Liver (tissue), 9 donors: ENCODE measurements around the gene SIGLEC1. TPM values are rescaled to one million over a fixed set of nuclear protein-coding genes. Genes with fewer than 3 reads are reported as not detected.

Source experiments
- DNase-seq: peaks from one replicate; pipeline ENCODE4 v3.0.0-alpha.2; 2017; ENCODE audit warnings: low spot score
- H3K27ac ChIP-seq, 2 donors: one replicate each; pipeline ENCODE4 v1.7.0; 2013; ENCODE audit warnings: inconsistent platforms in 2 of 2, low read length in 2 of 2, control low read depth in 1 of 2, low read depth in 1 of 2, mild to moderate bottlenecking in 1 of 2
- H3K27me3 ChIP-seq, 4 donors: one replicate each; pipeline versions ENCODE4 v1.6.1 to v1.7.0; 2013; ENCODE audit warnings: low read length in 3 of 4, inconsistent platforms in 1 of 4, mild to moderate bottlenecking in 1 of 4, moderate library complexity in 1 of 4; ENCODE audit not compliant: control insufficient read depth in 4 of 4, insufficient read depth in 4 of 4
- H3K36me3 ChIP-seq, 4 donors: one replicate each; pipeline versions ENCODE4 v1.6.1 to v1.7.0; 2013; ENCODE audit warnings: low read length in 3 of 4, mild to moderate bottlenecking in 3 of 4, low read depth in 1 of 4, moderate library complexity in 1 of 4; ENCODE audit not compliant: control insufficient read depth in 4 of 4, insufficient read depth in 3 of 4
- H3K4me1 ChIP-seq, 4 donors: one replicate each; pipeline versions ENCODE4 v1.6.1 to v1.7.0; 2013; ENCODE audit warnings: low read length in 3 of 4, mild to moderate bottlenecking in 3 of 4, moderate library complexity in 1 of 4; ENCODE audit not compliant: control insufficient read depth in 4 of 4, insufficient read depth in 4 of 4
- H3K4me3 ChIP-seq, 3 donors: one replicate each; pipeline versions ENCODE4 v1.6.1 to v1.7.0; 2013; ENCODE audit warnings: low read length in 3 of 3, control low read depth in 1 of 3, low read depth in 1 of 3, mild to moderate bottlenecking in 1 of 3
- H3K9ac ChIP-seq, 2 donors: one replicate each; pipeline ENCODE4 v1.7.0; 2013; ENCODE audit warnings: low read length in 2 of 2, mild to moderate bottlenecking in 2 of 2, moderate library complexity in 2 of 2, control low read depth in 1 of 2, low read depth in 1 of 2
- H3K9me3 ChIP-seq, 4 donors: one replicate each; pipeline versions ENCODE4 v1.6.1 to v1.7.0; 2013; ENCODE audit warnings: low read length in 3 of 4; ENCODE audit not compliant: control insufficient read depth in 4 of 4
- EGR1 ChIP-seq, 2 donors: IDR thresholded peaks; 2 replicates each; pipeline ENCODE4 v1.6.1; 2016 to 2018; ENCODE audit warnings: antibody characterized with exemption in 2 of 2, low read depth in 2 of 2
- FOXA1 ChIP-seq: IDR thresholded peaks from 2 replicates; pipeline ENCODE4 v1.6.1; 2016; ENCODE audit warnings: antibody characterized with exemption
- FOXA2 ChIP-seq: IDR thresholded peaks from 2 replicates; pipeline ENCODE4 v1.6.1; 2016; ENCODE audit warnings: antibody characterized with exemption
- GABPA ChIP-seq, 2 donors: IDR thresholded peaks in 1 of 2; conservative IDR thresholded peaks in 1 of 2; 2 replicates each; pipeline ENCODE4 v1.6.1; 2016; ENCODE audit warnings: antibody characterized with exemption in 2 of 2, mild to moderate bottlenecking in 1 of 2, moderate library complexity in 1 of 2
- HNF4G ChIP-seq: IDR thresholded peaks from 2 replicates; pipeline ENCODE4 v1.6.1; 2016; ENCODE audit warnings: antibody characterized with exemption
- NR2F2 ChIP-seq: IDR thresholded peaks from 2 replicates; pipeline ENCODE4 v1.6.1; 2016; ENCODE audit warnings: antibody characterized with exemption
- REST ChIP-seq: IDR thresholded peaks from 2 replicates; pipeline ENCODE4 v1.6.1; 2016; ENCODE audit warnings: antibody characterized with exemption, mild to moderate bottlenecking
- RXRA ChIP-seq, 2 donors: IDR thresholded peaks; 2 replicates each; pipeline ENCODE4 v1.6.1; 2017 to 2018; ENCODE audit warnings: antibody characterized with exemption in 2 of 2, mild to moderate bottlenecking in 1 of 2
- TAF1 ChIP-seq: conservative IDR thresholded peaks from 2 replicates; pipeline ENCODE4 v1.6.1; 2016; ENCODE audit warnings: antibody characterized with exemption, mild to moderate bottlenecking
- YY1 ChIP-seq: IDR thresholded peaks from 2 replicates; pipeline ENCODE4 v1.6.1; 2016; ENCODE audit warnings: antibody characterized with exemption, mild to moderate bottlenecking
- ZBTB33 ChIP-seq: IDR thresholded peaks from 2 replicates; pipeline ENCODE4 v1.6.1; 2016; ENCODE audit warnings: antibody characterized with exemption
- WGBS: extraction: QIAGEN DNeasy Blood & Tissue Kit; methylation state at CpG from one replicate; pipeline ENCODE4 v1.1.7; 2013; 5-methylcytosine and 5-hydroxymethylcytosine counted together
- polyA plus RNA-seq, 2 donors: library from polyadenylated mRNA; stranded (reverse) in 1 of 2; unstranded in 1 of 2; fragments of 200-250 nt in 1 of 2; fragments of >200 nt in 1 of 2; fragmentation: Nextera tagmentation in 1 of 2; extraction: Ambion mirVana in 1 of 2; gene quantifications; one replicate each; pipeline versions ENCODE4 v1.2.1 to v1.2.3, GENCODE V29; 2013 to 2015
- total RNA-seq, 2 donors: library from RNA; depleted of rRNA; stranded (reverse); fragments of >200 nt; gene quantifications; one replicate each; pipeline ENCODE4 v1.2.3, GENCODE V29; 2014
- TF ChIP-seq, protein P1 (sequence below): IDR thresholded peaks from 2 replicates; pipeline ENCODE4 v1.6.1; 2016; ENCODE audit warnings: antibody characterized with exemption
- donor health status: healthy.
- donor health status: healthy.
- donor health status: healthy.
- donor health status: healthy.
- donor health status: healthy.

Gene SIGLEC1
- total and polyA plus RNA-seq, 4 donors, result 2.3 to 7.8 (median 7.1) TPM

DNA sequence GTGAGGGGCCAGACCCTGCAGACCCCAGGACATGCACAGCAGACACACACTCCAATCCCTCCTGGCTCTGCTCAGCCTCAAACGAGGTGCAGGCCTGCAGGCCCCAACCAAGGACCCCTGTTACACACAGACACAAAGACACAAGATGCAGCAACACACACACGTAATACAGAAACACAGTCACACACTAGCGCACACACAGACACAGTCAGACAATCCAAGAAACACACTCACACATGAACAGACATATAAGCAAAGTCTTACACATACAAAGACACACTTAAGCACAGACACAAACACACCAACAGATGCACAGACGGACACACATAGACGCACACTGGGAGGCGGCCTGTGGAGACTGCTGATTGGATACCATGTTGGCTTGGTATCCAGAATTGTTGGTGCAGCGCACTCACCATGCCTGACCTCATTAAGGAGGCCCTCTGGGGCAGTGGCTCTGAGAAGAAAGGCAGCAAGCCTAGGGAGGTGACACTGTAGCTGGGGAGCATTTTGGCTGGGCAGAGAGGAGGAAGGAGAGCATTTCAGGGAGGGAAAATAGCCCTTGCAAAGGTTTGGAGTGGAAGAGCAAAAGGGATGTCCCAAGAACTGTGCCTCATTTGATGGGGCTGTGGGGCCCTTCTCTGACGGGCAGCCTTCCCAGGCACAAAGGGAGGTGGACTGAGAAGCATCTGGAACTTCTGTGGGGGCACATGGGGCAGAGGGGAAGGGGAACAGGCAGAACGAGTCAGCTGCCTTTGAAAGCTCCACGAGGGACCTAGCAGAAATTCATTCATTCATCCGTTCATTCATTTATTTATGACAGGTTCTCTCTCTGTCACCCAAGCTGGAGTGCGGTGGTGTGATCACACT, 18.6 kb upstream of the SIGLEC1 start:
- Histone ChIP-seq H3K27ac (no peak overlapping the region), H3K4me1 (no peaks in the 10 kb centered on the region)

More for the DNA sequence above, 18.6 kb upstream of the SIGLEC1 start:
- H3K4me3 ChIP-seq, result no peak overlapping the region
- no peak overlapping the region for H3K9ac ChIP-seq
- no peak for DNase-seq
- no peaks in the 10 kb centered on the region for H3K36me3 ChIP-seq
- H3K9me3 ChIP-seq, result no peaks in the 10 kb centered on the region
- no peak for TF ChIP-seq GABPA (IDR thresholded peaks at IDR 0.05 in 1 of 2, conservative IDR thresholded peaks at IDR 0.05 in 1 of 2)
- no peak for TF ChIP-seq NR2F2
- TF ChIP-seq REST, result no peak
- no peak for TF ChIP-seq FOXA1
- TF ChIP-seq EGR1 (IDR thresholded peaks at IDR 0.05; ENCODE audit: low read depth in 2 of 2), result no peak
- no peak for TF ChIP-seq FOXA2
- TF ChIP-seq RXRA (IDR thresholded peaks at IDR 0.05), result no peak
- no peak for TF ChIP-seq TAF1
- TF ChIP-seq HNF4G, result no peak
- TF ChIP-seq YY1, result no peak
- TF ChIP-seq, protein P1, sequence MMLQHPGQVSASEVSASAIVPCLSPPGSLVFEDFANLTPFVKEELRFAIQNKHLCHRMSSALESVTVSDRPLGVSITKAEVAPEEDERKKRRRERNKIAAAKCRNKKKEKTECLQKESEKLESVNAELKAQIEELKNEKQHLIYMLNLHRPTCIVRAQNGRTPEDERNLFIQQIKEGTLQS, result no peak
- no peak for TF ChIP-seq ZBTB33
- peaks cover 0 to 4% (median 1%) of the 10 kb centered on the region in 4 donors for H3K27me3 ChIP-seq
- 93% methylated on average over 12 of the region's 12 CpGs for WGBS
